Astrocyte (in vitro differentiated cells and primary cell): ENCODE measurements around the gene RARRES1.

Experiments used
- CTCF ChIP-seq: IDR thresholded peaks from 2 replicates; pipeline ENCODE4 v1.5.1; 2011; ENCODE audit warnings: low read depth, mild to moderate bottlenecking, inconsistent platforms, low read length, moderate library complexity; ENCODE audit not compliant: insufficient read depth
- EZH2 ChIP-seq: IDR thresholded peaks from 2 replicates; pipeline ENCODE4 v1.6.1; 2012; ENCODE audit warnings: mild to moderate bottlenecking, low read length, inconsistent platforms; ENCODE audit not compliant: insufficient read depth

- TF ChIP-seq CTCF (no peak), EZH2 (no peak)
Measured at GRCh38 chr3:158732856-158733200, 571 bp upstream of the RARRES1 start.
